Caco-2 (cell line): ENCODE results near the gene FDXACB1. TPM values are rescaled to one million over a fixed set of nuclear protein-coding genes. Genes with fewer than 3 reads are reported as not detected.

Experiments
- BruUV-seq: library from RNA; stranded (reverse); fragments of 400-500 nt; replicated peaks from 2 replicates; lab custom pipeline; 2021; lab: Mats Ljungman, UMichigan
- CTCF ChIA-PET: fragments of 300-600 bp; sonication (Branson Sonifier 250); formaldehyde crosslinking; loops from one replicate; lab custom pipeline; 2022; ENCODE audit warnings: antibody characterized with exemption; lab: Charles Lee
- POLR2A ChIA-PET: fragments of 300-600 bp; sonication (Branson Sonifier 250); formaldehyde crosslinking; loops from one replicate; lab custom pipeline; 2022; ENCODE audit warnings: antibody characterized with exemption; lab: Charles Lee
- DNase-seq, 2 experiments: peaks; one replicate each; pipeline versions ENCODE4 v3.0.0 to v3.0.0-alpha.2; 2020 to 2022
- H3K27me3 ChIP-seq: replicated peaks from 2 replicates; pipeline ENCODE4 v1.6.0; 2011; ENCODE audit warnings: low read length; ENCODE audit not compliant: control insufficient read depth, insufficient read depth
- H3K36me3 ChIP-seq: 2 replicates; pipeline ENCODE4 v1.5.1; 2011; ENCODE audit warnings: low read length; ENCODE audit not compliant: control insufficient read depth, insufficient read depth
- H3K4me1 ChIP-seq: fragments of 250-450 bp; sonication (Bioruptor Pico); 2 replicates; pipeline ENCODE4 v1.5.1; 2020; ENCODE audit warnings: mild to moderate bottlenecking
- H3K4me3 ChIP-seq: 2 replicates; pipeline ENCODE4 v1.5.1; 2011; ENCODE audit warnings: low read depth, mild to moderate bottlenecking, control low read depth, low read length
- H3K9me3 ChIP-seq: fragments of 250-450 bp; sonication (Bioruptor Pico); 2 replicates; pipeline ENCODE4 v1.5.1; 2020; ENCODE audit warnings: mild to moderate bottlenecking, moderate library complexity
- H3K27ac Mint-ChIP-seq: one replicate; pipeline ENCODE4 v1.8.0; 2022; ENCODE audit warnings: mixed read lengths; ENCODE audit not compliant: unreplicated experiment
- H3K27me3 Mint-ChIP-seq: one replicate; pipeline ENCODE4 v1.8.0; 2022; ENCODE audit warnings: mixed read lengths; ENCODE audit not compliant: insufficient read depth, unreplicated experiment
- H3K36me3 Mint-ChIP-seq: one replicate; pipeline ENCODE4 v1.8.0; 2022; ENCODE audit warnings: mild to moderate bottlenecking, mixed read lengths; ENCODE audit not compliant: insufficient read depth, unreplicated experiment
- H3K4me1 Mint-ChIP-seq: one replicate; pipeline ENCODE4 v1.8.0; 2022; ENCODE audit warnings: low read depth, mixed read lengths; ENCODE audit not compliant: unreplicated experiment
- H3K4me3 Mint-ChIP-seq: one replicate; pipeline ENCODE4 v1.8.0; 2022; ENCODE audit warnings: mild to moderate bottlenecking, moderate library complexity, mixed read lengths; ENCODE audit not compliant: unreplicated experiment
- H3K9me3 Mint-ChIP-seq: one replicate; pipeline ENCODE4 v1.8.0; 2022; ENCODE audit warnings: mixed read lengths; ENCODE audit not compliant: unreplicated experiment
- CTCF ChIP-seq, 2 experiments: fragments of 200-600 bp in 1 of 2; IDR thresholded peaks; 1 replicate in 1 of 2; 2 replicates in 1 of 2; pipeline versions ENCODE4 v1.5.1 to v1.8.0; 2011 to 2022; ENCODE audit warnings: antibody characterized with exemption in 1 of 2, control low read depth in 1 of 2, inconsistent platforms in 1 of 2, low read depth in 1 of 2, low read length in 1 of 2, mild to moderate bottlenecking in 1 of 2, moderate library complexity in 1 of 2; ENCODE audit not compliant: insufficient read depth in 1 of 2, severe bottlenecking in 1 of 2, unreplicated experiment in 1 of 2
- intact Hi-C: fragments of 100-400 bp; cut with micrococcal nuclease; formaldehyde crosslinking; loops from one replicate; pipeline ENCODE4 v1.10.0; 2022; ENCODE audit not compliant: unreplicated experiment
- total RNA-seq: library from RNA; stranded (reverse); gene quantifications from 2 replicates; pipeline ENCODE4 v1.2.3, GENCODE V29; 2022

FDXACB1 gene
- total RNA-seq, 1 experiment from 2014 or later: 4.7 TPM

- ChIA-PET POLR2A (no interaction called here), CTCF (interaction anchor here (1.6 to 2.5 kb wide), 2 partner anchors 11 to 68 kb away, joined by 5 to 14 read pairs; partner anchors contain the start of gene PPP2R1B)
- Histone ChIP-seq H3K27me3 (no peaks in the 10 kb centered on the region), H3K4me1 (peaks cover 9% of the 10 kb centered on the region), H3K9me3 (no peaks in the 10 kb centered on the region), H3K4me3 (no peak overlapping the region), H3K36me3 (peaks cover 4% of the 10 kb centered on the region; the same call in 1 of the 2 replicates)
- Mint-ChIP-seq H3K9me3 (no peaks in the 10 kb centered on the region), H3K27me3 (no peaks in the 10 kb centered on the region), H3K4me3 (no peak overlapping the region), H3K4me1 (peaks cover 13% of the 10 kb centered on the region), H3K27ac (no peak overlapping the region), H3K36me3 (peaks cover 12% of the 10 kb centered on the region)
- TF ChIP-seq CTCF (IDR thresholded peaks at IDR 0.05; ENCODE audit: insufficient read depth in 1 of 2, low read depth in 1 of 2, low read length in 1 of 2, severe bottlenecking in 1 of 2, unreplicated experiment in 1 of 2): no peak
- no peak for DNase-seq
- intact Hi-C loops: no loop called here
- BruUV-seq: no TSS peak
These were observed 44.4 kb downstream of the FDXACB1 start for GRCh38 chr11:111834432-111835163.

GRCh38 chr11:111833524-111833923 is 45.4 kb downstream of the FDXACB1 start:
- H3K4me3 Mint-ChIP-seq: no peak overlapping the region
- CTCF ChIA-PET: interaction anchor here (0.6 to 2.5 kb wide), 11 partner anchors 10 to 247 kb away, joined by 3 to 14 read pairs (median 5); partner anchors contain the start of gene PPP2R1B

More at GRCh38 chr11:111833524-111833923, 45.4 kb downstream of the FDXACB1 start:
- peaks cover 12% of the 10 kb centered on the region for H3K36me3 Mint-ChIP-seq
- peaks cover 4% of the 10 kb centered on the region; the same call in 1 of the 2 replicates for H3K36me3 ChIP-seq
- intact Hi-C loops: loop anchor here (1.0 to 2.0 kb wide), 2 partner anchors 33 to 56 kb away; no protein-coding TSS in a partner anchor
- peaks cover 9% of the 10 kb centered on the region; the same call in 1 of the 2 replicates for H3K4me1 ChIP-seq
- peak; percentile 24 to 42 for TF ChIP-seq CTCF (IDR thresholded peaks at IDR 0.05; ENCODE audit: insufficient read depth in 1 of 2, low read depth in 1 of 2, low read length in 1 of 2, severe bottlenecking in 1 of 2, unreplicated experiment in 1 of 2)
- DNase-seq: peak in 1 of 2 experiments; percentile 25
- H3K27me3 Mint-ChIP-seq: no peaks in the 10 kb centered on the region
- H3K4me1 Mint-ChIP-seq: peaks cover 11% of the 10 kb centered on the region
- POLR2A ChIA-PET: interaction anchor here (0.5 to 1.0 kb wide), 2 partner anchors 68 to 230 kb away, joined by 3 to 4 read pairs; partner anchors contain the start of gene PPP2R1B
- H3K9me3 Mint-ChIP-seq: no peaks in the 10 kb centered on the region
- no peak overlapping the region for H3K27ac Mint-ChIP-seq
- no peak overlapping the region for H3K4me3 ChIP-seq
- BruUV-seq: no TSS peak
- no peaks in the 10 kb centered on the region for H3K27me3 ChIP-seq
- H3K9me3 ChIP-seq: no peaks in the 10 kb centered on the region
